Neural cell (in vitro differentiated cells): ENCODE measurements around the gene KIF23. TPM values are rescaled to one million over a fixed set of nuclear protein-coding genes. Genes with fewer than 3 reads are reported as not detected.

ENCODE experiments used
- H2AFZ ChIP-seq: fragments of 200-600, 300-800 bp; sonication (generic), shearing (Covaris generic); 2 replicates; pipeline ENCODE4 v1.6.0; 2014; ENCODE audit warnings: low read depth, mild to moderate bottlenecking, antibody characterized with exemption, low read length, moderate library complexity
- H3F3A ChIP-seq: fragments of 200-600 bp; shearing (Covaris generic); 2 replicates; pipeline ENCODE4 v1.6.1; 2016; ENCODE audit warnings: mild to moderate bottlenecking, moderate library complexity, mixed read lengths, antibody characterized with exemption, low read length; ENCODE audit not compliant: insufficient read depth, poor library complexity, severe bottlenecking
- H3K27ac ChIP-seq: fragments of 200-600, 300-800 bp; sonication (generic), shearing (Covaris generic); 2 replicates; pipeline ENCODE4 v1.5.1; 2014; ENCODE audit warnings: mild to moderate bottlenecking, low read length, moderate library complexity
- H3K27me3 ChIP-seq: fragments of 300-800, 200-600 bp; sonication (generic), shearing (Covaris generic); 2 replicates; pipeline ENCODE4 v1.6.0; 2014; ENCODE audit warnings: mild to moderate bottlenecking, low read depth, low read length, moderate library complexity; ENCODE audit not compliant: insufficient read depth
- H3K36me3 ChIP-seq: fragments of 300-800, 200-600 bp; sonication (generic), shearing (Covaris generic); 2 replicates; pipeline ENCODE4 v1.5.1; 2014; ENCODE audit warnings: mild to moderate bottlenecking, antibody characterized with exemption, low read length, moderate library complexity; ENCODE audit not compliant: insufficient read depth
- H3K4me2 ChIP-seq: fragments of 300-800, 200-600 bp; sonication (generic), shearing (Covaris generic); 2 replicates; pipeline ENCODE4 v1.6.0; 2014; ENCODE audit warnings: mild to moderate bottlenecking, low read length
- H3K4me3 ChIP-seq: fragments of 300-800, 200-600 bp; sonication (generic), shearing (Covaris generic); 2 replicates; pipeline ENCODE4 v1.5.1; 2014; ENCODE audit warnings: mild to moderate bottlenecking, low read length, moderate library complexity
- H3K79me2 ChIP-seq: fragments of 200-600 bp; shearing (Covaris generic); replicated peaks from 2 replicates; pipeline ENCODE4 v1.6.0; 2014; ENCODE audit warnings: mild to moderate bottlenecking, low read length, moderate library complexity; ENCODE audit not compliant: insufficient read depth
- H3K9ac ChIP-seq: fragments of 300-800, 200-600 bp; sonication (generic), shearing (Covaris generic); 2 replicates; pipeline ENCODE4 v1.6.1; 2016; ENCODE audit warnings: mild to moderate bottlenecking, low read length, mixed read lengths
- H3K9me2 ChIP-seq: fragments of 200-600 bp; shearing (Covaris generic); 2 replicates; pipeline ENCODE4 v1.6.1; 2016; ENCODE audit warnings: mild to moderate bottlenecking, low read length, mixed read lengths; ENCODE audit not compliant: insufficient read depth
- H3K9me3 ChIP-seq: fragments of 200-600, 300-800 bp; sonication (generic), shearing (Covaris generic); 2 replicates; pipeline ENCODE4 v1.6.1; 2016; ENCODE audit warnings: mild to moderate bottlenecking, mixed run types, low read length, moderate library complexity, mixed read lengths
- H4K20me1 ChIP-seq: fragments of 200-600 bp; shearing (Covaris generic); 2 replicates; pipeline ENCODE4 v1.6.1; 2016; ENCODE audit warnings: mild to moderate bottlenecking, mixed run types; ENCODE audit not compliant: insufficient read depth
- EP300 ChIP-seq: fragments of 450-650 bp; conservative IDR thresholded peaks from 2 replicates; pipeline ENCODE4 v1.6.1; 2014; ENCODE audit warnings: antibody characterized with exemption, mild to moderate bottlenecking, moderate library complexity; ENCODE audit not compliant: poor library complexity, severe bottlenecking
- EZH2 ChIP-seq: fragments of 200-600, 300-800 bp; shearing (Covaris generic), sonication (generic); IDR thresholded peaks from 2 replicates; pipeline ENCODE4 v1.6.1; 2014; ENCODE audit warnings: antibody characterized with exemption, low read length, borderline replicate concordance, mild to moderate bottlenecking; ENCODE audit not compliant: insufficient read depth, poor library complexity, severe bottlenecking
- MXI1 ChIP-seq: fragments of 450-650 bp; conservative IDR thresholded peaks from 2 replicates; pipeline ENCODE4 v1.6.1; 2014; ENCODE audit warnings: antibody characterized with exemption, mild to moderate bottlenecking; ENCODE audit not compliant: poor library complexity, severe bottlenecking
- POLR2AphosphoS5 ChIP-seq: IDR thresholded peaks from 2 replicates; pipeline ENCODE4 v1.6.1; 2012
- RAD21 ChIP-seq: fragments of 450-650 bp; conservative IDR thresholded peaks from 2 replicates; pipeline ENCODE4 v1.6.1; 2014; ENCODE audit warnings: antibody characterized with exemption, mild to moderate bottlenecking, moderate library complexity
- SMC3 ChIP-seq: fragments of 450-650 bp; conservative IDR thresholded peaks from 2 replicates; pipeline ENCODE4 v1.6.1; 2014; ENCODE audit warnings: antibody characterized with exemption, mild to moderate bottlenecking, moderate library complexity; ENCODE audit not compliant: poor library complexity
- TAF1 ChIP-seq: IDR thresholded peaks from 2 replicates; pipeline ENCODE4 v1.6.1; 2012; ENCODE audit warnings: low read depth
- polyA plus RNA-seq: library from polyadenylated mRNA; depleted of rRNA; stranded (reverse); fragments of >200 nt; gene quantifications from 2 replicates; pipeline ENCODE4 v1.2.3, GENCODE V29; 2014
- TF ChIP-seq, protein P1 (sequence below): IDR thresholded peaks from 2 replicates; pipeline ENCODE4 v1.6.1; 2012; ENCODE audit warnings: borderline replicate concordance
- TF ChIP-seq, protein P2 (sequence below): fragments of 450-650 bp; IDR thresholded peaks from 2 replicates; pipeline ENCODE4 v1.5.1; 2014; ENCODE audit warnings: antibody characterized with exemption, mild to moderate bottlenecking, moderate library complexity; ENCODE audit not compliant: poor library complexity, severe bottlenecking

KIF23 gene
- polyA plus RNA-seq, 1 donor from 2014 or later, result 1.7 TPM

DNA sequence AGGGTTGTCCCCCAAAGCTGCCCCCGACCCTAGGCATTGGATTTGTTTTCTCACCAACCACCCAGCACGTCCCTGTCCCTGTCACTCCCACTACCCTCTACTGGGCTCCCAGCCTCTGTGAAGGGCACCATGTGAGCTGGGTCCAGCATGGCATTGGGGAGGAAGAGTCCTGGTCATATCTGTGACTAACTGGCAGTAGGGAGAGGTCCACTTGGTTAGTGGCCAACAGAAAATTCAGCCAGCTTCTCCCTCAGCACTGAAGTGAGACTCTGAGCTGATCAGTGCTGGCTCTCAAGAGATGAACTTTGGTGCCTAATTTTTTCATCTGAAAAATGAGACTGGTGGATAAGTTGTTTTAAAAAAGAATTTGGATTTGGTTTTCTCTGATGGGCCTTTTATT is 11.3 kb upstream of the KIF23 start:
- Histone ChIP-seq H3K9ac (no peak overlapping the region), H3K4me2 (no peak overlapping the region), H3K4me3 (no peak overlapping the region), H3K9me2 (no peaks in the 10 kb centered on the region), H4K20me1 (no peaks in the 10 kb centered on the region), H3K27ac (no peak overlapping the region), H3K9me3 (no peaks in the 10 kb centered on the region), H2AFZ (no peak overlapping the region), H3K36me3 (no peaks in the 10 kb centered on the region), H3K79me2 (no peaks in the 10 kb centered on the region), H3K27me3 (no peaks in the 10 kb centered on the region), H3F3A (no peaks in the 10 kb centered on the region)
- TF ChIP-seq SMC3, result no peak
- TF ChIP-seq EP300, result no peak
- TF ChIP-seq EZH2, result no peak
- TF ChIP-seq, protein P1, sequence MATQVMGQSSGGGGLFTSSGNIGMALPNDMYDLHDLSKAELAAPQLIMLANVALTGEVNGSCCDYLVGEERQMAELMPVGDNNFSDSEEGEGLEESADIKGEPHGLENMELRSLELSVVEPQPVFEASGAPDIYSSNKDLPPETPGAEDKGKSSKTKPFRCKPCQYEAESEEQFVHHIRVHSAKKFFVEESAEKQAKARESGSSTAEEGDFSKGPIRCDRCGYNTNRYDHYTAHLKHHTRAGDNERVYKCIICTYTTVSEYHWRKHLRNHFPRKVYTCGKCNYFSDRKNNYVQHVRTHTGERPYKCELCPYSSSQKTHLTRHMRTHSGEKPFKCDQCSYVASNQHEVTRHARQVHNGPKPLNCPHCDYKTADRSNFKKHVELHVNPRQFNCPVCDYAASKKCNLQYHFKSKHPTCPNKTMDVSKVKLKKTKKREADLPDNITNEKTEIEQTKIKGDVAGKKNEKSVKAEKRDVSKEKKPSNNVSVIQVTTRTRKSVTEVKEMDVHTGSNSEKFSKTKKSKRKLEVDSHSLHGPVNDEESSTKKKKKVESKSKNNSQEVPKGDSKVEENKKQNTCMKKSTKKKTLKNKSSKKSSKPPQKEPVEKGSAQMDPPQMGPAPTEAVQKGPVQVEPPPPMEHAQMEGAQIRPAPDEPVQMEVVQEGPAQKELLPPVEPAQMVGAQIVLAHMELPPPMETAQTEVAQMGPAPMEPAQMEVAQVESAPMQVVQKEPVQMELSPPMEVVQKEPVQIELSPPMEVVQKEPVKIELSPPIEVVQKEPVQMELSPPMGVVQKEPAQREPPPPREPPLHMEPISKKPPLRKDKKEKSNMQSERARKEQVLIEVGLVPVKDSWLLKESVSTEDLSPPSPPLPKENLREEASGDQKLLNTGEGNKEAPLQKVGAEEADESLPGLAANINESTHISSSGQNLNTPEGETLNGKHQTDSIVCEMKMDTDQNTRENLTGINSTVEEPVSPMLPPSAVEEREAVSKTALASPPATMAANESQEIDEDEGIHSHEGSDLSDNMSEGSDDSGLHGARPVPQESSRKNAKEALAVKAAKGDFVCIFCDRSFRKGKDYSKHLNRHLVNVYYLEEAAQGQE, result no peak
- TF ChIP-seq TAF1, result no peak
- TF ChIP-seq MXI1, result no peak

DNA sequence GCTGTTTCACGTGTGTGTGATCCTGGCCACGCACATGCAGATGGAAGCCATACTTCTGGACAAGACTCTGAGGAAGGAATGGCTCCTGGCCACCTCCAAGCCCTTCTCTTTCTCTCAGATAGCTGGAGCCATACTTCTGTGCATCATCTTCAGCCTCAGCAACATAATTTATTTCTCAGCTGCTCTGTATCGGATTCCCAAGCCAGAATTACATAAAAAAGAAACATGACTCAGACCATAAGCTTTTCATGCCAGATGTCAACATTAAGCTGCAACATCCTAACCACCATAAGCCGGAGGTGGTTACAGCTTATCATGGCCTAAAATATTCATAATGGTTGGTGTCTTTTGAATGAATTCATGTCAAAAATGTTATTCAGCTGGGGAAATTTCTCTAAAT is 10.6 kb upstream of the KIF23 start:
- Histone ChIP-seq H3F3A (no peaks in the 10 kb centered on the region), H4K20me1 (no peaks in the 10 kb centered on the region)

More for the DNA sequence above, 10.6 kb upstream of the KIF23 start:
- Histone ChIP-seq H3K27me3 (no peaks in the 10 kb centered on the region), H3K4me3 (no peak overlapping the region), H3K9ac (no peak overlapping the region), H3K36me3 (no peaks in the 10 kb centered on the region), H3K79me2 (no peaks in the 10 kb centered on the region), H2AFZ (no peak overlapping the region), H3K4me2 (no peak overlapping the region), H3K9me3 (no peaks in the 10 kb centered on the region), H3K9me2 (no peaks in the 10 kb centered on the region), H3K27ac (no peak overlapping the region)
- TF ChIP-seq POLR2AphosphoS5 (no peak), SMC3 (no peak), RAD21 (no peak), TAF1 (no peak), MXI1 (no peak), EZH2 (no peak)
- TF ChIP-seq, protein P2, sequence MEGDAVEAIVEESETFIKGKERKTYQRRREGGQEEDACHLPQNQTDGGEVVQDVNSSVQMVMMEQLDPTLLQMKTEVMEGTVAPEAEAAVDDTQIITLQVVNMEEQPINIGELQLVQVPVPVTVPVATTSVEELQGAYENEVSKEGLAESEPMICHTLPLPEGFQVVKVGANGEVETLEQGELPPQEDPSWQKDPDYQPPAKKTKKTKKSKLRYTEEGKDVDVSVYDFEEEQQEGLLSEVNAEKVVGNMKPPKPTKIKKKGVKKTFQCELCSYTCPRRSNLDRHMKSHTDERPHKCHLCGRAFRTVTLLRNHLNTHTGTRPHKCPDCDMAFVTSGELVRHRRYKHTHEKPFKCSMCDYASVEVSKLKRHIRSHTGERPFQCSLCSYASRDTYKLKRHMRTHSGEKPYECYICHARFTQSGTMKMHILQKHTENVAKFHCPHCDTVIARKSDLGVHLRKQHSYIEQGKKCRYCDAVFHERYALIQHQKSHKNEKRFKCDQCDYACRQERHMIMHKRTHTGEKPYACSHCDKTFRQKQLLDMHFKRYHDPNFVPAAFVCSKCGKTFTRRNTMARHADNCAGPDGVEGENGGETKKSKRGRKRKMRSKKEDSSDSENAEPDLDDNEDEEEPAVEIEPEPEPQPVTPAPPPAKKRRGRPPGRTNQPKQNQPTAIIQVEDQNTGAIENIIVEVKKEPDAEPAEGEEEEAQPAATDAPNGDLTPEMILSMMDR, result no peak
